Globus pallidus (tissue), 1 donor: ENCODE measurements around the gene ZNF146.
"Not testable (repeated sequence)": the region's sequence is repeated elsewhere in the genome, so short reads cannot be mapped to it uniquely, and the experiment has no call there.

ENCODE experiments used
- DNase-seq: peaks from one replicate; pipeline ENCODE4 v3.0.0-alpha.2; 2015; ENCODE audit warnings: low spot score

The ZNF146 gene

GRCh38 chr19:36236304-36236945, 21.5 kb downstream of the ZNF146 start:
- DNase-seq: no peak

GRCh38 chr19:36236946-36237310, 22.0 kb downstream of the ZNF146 start:
- no peak for DNase-seq

- no peak for DNase-seq
Observed at GRCh38 chr19:36244066-36244465, 29.2 kb downstream of the ZNF146 start.

GRCh38 chr19:36245210-36246005, 30.5 kb downstream of the ZNF146 start:
- DNase-seq: no peak

- DNase-seq: no peak
Observed at GRCh38 chr19:36246006-36246481, 31.1 kb downstream of the ZNF146 start.

- DNase-seq: no peak
Observed at GRCh38 chr19:36252047-36252446, 37.1 kb downstream of the ZNF146 start.

GRCh38 chr19:36254848-36255247, 39.9 kb downstream of the ZNF146 start:
- no peak for DNase-seq

- DNase-seq: no peak
Observed at GRCh38 chr19:36255316-36255715, 40.4 kb downstream of the ZNF146 start.

GRCh38 chr19:36256064-36256463, 41.2 kb downstream of the ZNF146 start:
- no peak for DNase-seq

- DNase-seq: no peak
Observed at GRCh38 chr19:36256853-36257519, 42.1 kb downstream of the ZNF146 start.

- no peak for DNase-seq
Observed at GRCh38 chr19:36257520-36257876, 42.6 kb downstream of the ZNF146 start.

GRCh38 chr19:36258028-36258875, 43.3 kb downstream of the ZNF146 start:
- no peak for DNase-seq

GRCh38 chr19:36259211-36259610, 44.3 kb downstream of the ZNF146 start:
- no peak for DNase-seq

- no peak for DNase-seq
Observed at GRCh38 chr19:36265064-36265463, 50.2 kb downstream of the ZNF146 start.

- DNase-seq: no peak
Observed at GRCh38 chr19:36265856-36266374, 51.0 kb downstream of the ZNF146 start.

- DNase-seq: no peak
Observed at GRCh38 chr19:36266375-36266961, 51.6 kb downstream of the ZNF146 start.

- DNase-seq: no peak
Observed at GRCh38 chr19:36267061-36267845, 52.3 kb downstream of the ZNF146 start.

- not testable (repeated sequence) for DNase-seq
Observed at GRCh38 chr19:36268081-36268480, 53.2 kb downstream of the ZNF146 start.

GRCh38 chr19:36268591-36268990, 53.7 kb downstream of the ZNF146 start:
- not testable (repeated sequence) for DNase-seq

GRCh38 chr19:36269295-36269694, 54.4 kb downstream of the ZNF146 start:
- DNase-seq: not testable (repeated sequence)
